NCI-H510A (cell line): ENCODE results near the gene ASRGL1.
A peak's percentile ranks its signal among the peaks of the same experiment; 100 is the strongest.
"Not testable (repeated sequence)": the region's sequence is repeated elsewhere in the genome, so short reads cannot be mapped to it uniquely, and the experiment has no call there.

ENCODE experiments used
- DNase-seq: peaks from one replicate; lab custom pipeline; 2025; lab: John Stamatoyannopoulos, UW

Gene ASRGL1

GRCh38 chr11:62337303-62338181 is at the start of gene ASRGL1:
Gene ASRGL1, plus strand, starts transcription at chr11:62337448. Its CDS starts 530 bp downstream, at chr11:62337978.
- peak; percentile 88 for DNase-seq

- DNase-seq: no peak
Measured at GRCh38 chr11:62295504-62295903, 41.7 kb upstream of the ASRGL1 start.

- no peak for DNase-seq
Measured at GRCh38 chr11:62298975-62299374, 38.3 kb upstream of the ASRGL1 start, which contains the start of gene SCGB1D4. Gene SCGB1D4, minus strand, starts transcription at chr11:62299075. Its CDS starts 65 bp downstream, at chr11:62299010.

GRCh38 chr11:62306227-62306626 is 31.0 kb upstream of the ASRGL1 start:
- no peak for DNase-seq

GRCh38 chr11:62307950-62308349 is 29.3 kb upstream of the ASRGL1 start:
- no peak for DNase-seq

GRCh38 chr11:62309991-62310390 is 27.3 kb upstream of the ASRGL1 start:
- DNase-seq: no peak

GRCh38 chr11:62315431-62315830 is 21.8 kb upstream of the ASRGL1 start:
- no peak for DNase-seq

- no peak for DNase-seq
Measured at GRCh38 chr11:62322524-62322923, 14.7 kb upstream of the ASRGL1 start.

GRCh38 chr11:62324731-62325556 is 12.3 kb upstream of the ASRGL1 start:
- no peak for DNase-seq

GRCh38 chr11:62325781-62326180 is 11.5 kb upstream of the ASRGL1 start:
- not testable (repeated sequence) for DNase-seq

GRCh38 chr11:62326719-62327118 is 10.5 kb upstream of the ASRGL1 start:
- not testable (repeated sequence) for DNase-seq

GRCh38 chr11:62327541-62327940 is 9.7 kb upstream of the ASRGL1 start:
- not testable (repeated sequence) for DNase-seq

GRCh38 chr11:62331264-62331663 is 6.0 kb upstream of the ASRGL1 start:
- not testable (repeated sequence) for DNase-seq

GRCh38 chr11:62333768-62334167 is 3.5 kb upstream of the ASRGL1 start:
- no peak for DNase-seq

GRCh38 chr11:62336949-62337302 is 322 bp upstream of the ASRGL1 start:
- DNase-seq: not testable (repeated sequence)

- no peak for DNase-seq
Measured at GRCh38 chr11:62338218-62338617, 970 bp downstream of the ASRGL1 start.

GRCh38 chr11:62340269-62340901 is 3.1 kb downstream of the ASRGL1 start:
- no peak for DNase-seq

GRCh38 chr11:62341588-62341987 is 4.3 kb downstream of the ASRGL1 start:
- DNase-seq: no peak

- DNase-seq: not testable (repeated sequence)
Measured at GRCh38 chr11:62343646-62344190, 6.5 kb downstream of the ASRGL1 start.

GRCh38 chr11:62344210-62344609 is 7.0 kb downstream of the ASRGL1 start:
- no peak for DNase-seq

GRCh38 chr11:62345861-62346260 is 8.6 kb downstream of the ASRGL1 start:
- no peak for DNase-seq
